ENCODE measurements around the gene USP49.

USP49 gene

DNA sequence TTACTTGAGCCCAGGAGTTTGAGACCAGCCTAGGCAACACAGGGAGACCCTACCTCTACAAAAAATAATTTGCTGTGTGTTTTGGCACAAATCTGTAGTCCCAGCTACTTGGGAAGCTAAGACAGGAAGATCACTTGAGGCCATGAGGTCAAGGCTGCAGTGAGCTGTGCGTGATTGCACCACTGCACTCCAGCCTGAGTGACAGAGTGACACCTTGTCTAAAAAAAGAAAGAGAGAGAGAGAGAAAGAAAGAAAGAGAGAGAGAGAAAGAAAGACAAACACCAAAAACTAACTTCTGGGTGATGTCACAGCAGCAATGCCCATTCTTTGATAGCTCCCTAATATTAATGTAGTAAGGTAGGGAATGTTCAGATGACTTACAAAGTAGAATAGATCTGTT, 20.4 kb downstream of the USP49 start:
- DNase-seq (ENCODE audit: low spot score): no peak

DNA sequence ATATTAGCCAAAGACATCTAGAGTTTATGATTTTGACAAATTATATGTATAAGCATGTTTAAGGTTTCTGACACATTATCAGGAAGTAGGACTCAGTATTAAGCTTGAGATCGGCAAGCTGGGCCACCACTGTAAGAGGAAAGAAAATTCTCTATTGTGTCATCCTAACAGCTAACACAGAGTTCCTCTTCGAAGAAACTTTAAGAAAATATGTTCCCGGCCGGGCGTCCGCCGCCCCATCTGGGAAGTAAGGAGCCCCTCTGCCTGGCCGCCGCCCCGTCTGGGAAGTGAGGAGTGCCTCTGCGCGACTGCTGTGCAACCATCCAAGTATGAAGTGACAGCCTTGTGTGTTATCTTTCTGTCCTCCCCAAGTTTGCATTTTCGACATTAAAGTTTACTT, 23.0 kb downstream of the USP49 start:
- DNase-seq (ENCODE audit: low spot score): no peak

DNA sequence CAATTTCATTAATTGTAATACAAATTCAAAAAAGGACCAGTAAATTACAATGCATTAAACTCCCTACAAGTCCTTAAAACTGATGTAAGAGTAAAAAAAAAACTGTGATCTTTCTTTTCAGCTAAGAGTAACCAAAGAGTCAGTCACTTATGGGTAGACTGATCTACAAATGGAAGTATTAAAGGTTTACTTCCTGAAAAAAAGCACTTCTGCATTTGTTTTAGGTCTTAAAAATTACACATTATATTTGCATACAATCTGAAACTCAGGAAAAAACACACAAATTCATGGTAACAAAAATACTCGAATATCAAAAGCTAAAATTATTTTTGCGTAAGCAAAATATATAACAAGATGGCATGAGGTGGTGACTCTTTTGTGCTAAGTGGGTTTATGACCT, 23.5 kb downstream of the USP49 start:
- DNase-seq (ENCODE audit: low spot score): no peak

DNA sequence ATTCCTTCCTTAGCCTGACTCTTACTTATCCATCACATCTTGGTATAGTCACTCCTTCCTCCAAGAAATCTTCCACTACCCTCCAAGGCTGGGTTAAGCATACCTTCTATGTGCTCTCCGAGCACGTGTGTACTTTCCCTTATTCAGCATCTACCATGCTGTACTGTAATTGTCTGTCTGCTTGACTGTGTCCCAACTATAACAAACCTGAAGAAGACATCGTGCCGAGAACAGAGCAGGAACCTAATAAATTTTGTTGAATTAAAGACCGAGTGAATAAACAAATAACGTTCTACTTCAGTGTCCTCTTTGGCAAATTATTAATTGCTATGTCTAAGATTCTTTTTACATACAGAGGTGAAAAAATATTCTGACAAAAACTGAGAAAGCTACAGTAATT, 35.8 kb downstream of the USP49 start:
- DNase-seq (ENCODE audit: low spot score): no peak

DNA sequence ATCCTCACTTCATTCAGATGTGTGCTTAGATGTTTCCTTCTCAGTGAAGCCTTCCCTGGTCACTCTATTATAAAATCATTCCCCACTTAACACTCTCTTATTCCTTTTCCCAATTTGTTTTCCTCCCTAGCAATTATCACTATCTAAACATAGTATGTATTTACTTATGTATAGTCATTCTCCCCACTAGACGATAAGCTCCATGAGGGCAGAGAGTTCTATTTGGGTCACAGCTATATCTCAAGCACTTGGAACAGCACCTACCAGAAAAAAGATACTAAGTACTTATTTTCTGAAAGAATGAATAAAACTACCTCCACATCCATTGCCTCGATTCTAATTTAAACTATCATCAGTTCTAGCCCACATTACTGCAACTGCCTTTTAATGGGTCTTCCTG, 36.5 kb downstream of the USP49 start:
- DNase-seq (ENCODE audit: low spot score): no peak

DNA sequence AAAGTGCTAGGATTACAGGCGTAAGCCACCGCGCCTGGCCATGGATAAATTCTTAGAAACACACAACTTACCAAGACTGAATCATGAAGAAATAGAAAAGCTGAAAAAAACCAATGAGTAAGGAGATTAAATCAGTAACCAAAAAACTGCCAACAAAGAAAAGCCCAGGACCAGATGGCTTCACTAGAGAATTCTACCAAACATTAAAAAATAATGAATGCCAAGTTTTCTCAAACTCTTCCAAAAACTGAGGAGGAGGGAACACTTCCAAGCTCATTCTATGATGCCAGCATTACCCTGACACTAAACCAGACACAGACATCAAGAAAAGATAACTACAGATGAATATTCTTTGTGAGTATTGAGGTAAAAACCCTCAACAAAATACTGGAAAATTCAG, 44.3 kb downstream of the USP49 start:
- no peak for DNase-seq (ENCODE audit: low spot score)

DNA sequence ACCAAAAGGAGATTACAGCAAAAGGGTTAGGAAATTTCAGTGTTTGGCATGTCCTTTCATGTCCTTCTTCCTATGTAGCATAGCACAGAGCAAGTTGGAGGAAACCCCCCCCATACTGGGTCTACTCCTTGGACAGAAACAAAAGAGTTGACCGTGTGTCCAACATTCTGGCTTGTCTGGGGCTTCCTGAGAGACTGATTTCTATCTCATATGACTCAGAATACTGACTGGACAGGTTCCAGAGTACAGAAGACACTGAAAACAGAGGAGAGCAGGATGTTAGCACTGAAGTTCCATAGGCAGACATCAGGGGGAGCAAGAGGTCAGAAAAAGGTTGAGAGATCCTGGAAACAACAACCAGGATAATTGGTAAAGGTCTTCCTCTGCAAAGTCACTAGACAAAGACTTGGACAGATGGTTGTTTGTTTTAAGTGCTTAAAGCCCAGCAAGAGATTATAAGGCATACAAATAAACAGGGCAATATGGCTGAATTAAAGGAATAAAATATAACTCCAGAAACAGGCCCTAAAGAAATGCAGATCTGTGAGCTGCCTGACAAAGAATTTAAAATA, 48.4 kb downstream of the USP49 start:
- DNase-seq (ENCODE audit: low spot score): peak; percentile 51

DNA sequence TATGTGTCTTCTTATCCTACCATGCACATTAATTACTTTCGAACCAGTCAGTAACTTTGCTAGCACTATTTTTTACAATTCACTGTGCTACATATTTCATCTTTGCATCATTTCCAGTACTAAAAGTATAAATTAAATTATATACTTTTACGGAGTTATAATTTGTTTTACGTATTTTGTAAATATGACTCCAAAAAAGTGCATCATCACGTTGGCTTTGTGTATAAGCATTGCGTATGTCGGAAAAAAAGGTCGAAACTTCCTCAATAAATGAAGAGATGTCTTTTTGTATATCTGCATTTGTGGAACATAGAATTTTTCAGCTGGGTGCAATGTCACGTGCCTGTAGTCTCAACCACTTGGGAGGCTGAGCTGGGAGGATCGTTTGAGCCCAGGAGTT, 52.0 kb downstream of the USP49 start:
- DNase-seq (ENCODE audit: low spot score): no peak

DNA sequence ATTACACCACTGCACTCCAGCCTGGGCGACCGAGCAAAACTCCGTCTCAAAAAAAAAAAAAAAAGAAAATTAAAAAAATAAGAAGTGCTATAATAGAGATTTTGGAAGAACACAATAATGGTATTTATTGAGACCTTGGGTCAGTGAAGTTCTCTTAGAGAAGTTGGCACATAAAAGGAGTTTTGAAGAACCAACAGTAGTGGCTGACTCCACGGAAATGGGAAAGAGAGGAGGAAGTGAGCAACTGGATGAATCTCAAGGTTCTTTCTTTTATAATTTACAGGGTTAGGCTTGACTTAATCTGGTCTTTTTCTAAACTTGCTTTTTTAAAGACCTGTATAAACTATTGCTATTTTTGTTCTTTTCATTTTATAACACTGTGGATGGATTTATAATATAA, 54.8 kb downstream of the USP49 start:
- DNase-seq (ENCODE audit: low spot score): no peak

DNA sequence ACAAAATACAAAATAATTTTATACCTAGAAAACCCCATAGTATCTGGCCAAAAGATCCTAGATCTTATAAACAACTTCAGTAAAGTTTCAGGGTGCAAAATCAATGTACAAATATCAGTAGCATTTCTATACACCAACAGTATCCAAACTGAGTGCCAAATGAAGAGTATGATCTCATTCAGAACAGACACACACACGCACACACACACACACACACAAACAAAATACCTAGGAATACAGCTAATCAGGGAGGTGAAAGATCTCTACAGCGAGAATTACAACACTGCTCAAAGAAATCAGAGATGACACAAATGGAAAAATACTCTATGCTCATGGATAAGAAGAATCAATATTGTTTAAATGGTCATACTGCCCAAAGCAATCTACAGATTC, 58.5 kb downstream of the USP49 start:
- no peak for DNase-seq (ENCODE audit: low spot score)

DNA sequence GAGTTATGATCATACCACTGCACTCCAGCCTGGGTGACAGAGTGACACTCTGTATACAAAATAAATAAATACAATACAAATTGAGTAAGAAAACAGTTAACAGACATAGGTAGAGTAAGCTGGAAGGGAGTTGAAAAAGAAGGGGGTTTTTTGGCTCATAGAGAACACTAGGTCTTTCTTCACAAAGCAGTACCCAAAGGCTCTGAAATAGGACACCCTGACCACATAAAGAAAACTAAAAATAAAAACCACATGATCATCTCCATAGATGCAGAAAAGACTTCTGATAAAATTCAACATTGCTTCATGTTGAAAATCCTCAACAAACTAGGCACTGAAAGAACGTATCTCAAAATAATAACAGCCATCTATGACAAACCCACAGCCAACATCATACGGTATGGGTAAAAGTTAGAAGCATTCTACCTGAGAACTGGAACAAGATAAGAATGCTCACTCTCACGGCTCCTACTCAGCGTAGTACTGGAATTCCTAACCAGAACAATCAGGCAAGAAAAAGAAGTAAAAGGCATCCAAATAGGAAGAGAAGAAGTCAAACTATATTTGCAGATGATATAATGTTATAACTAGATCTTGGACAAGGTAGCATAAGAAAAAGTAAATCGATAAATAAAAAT, 59.0 kb downstream of the USP49 start:
- DNase-seq (ENCODE audit: low spot score): no peak

DNA sequence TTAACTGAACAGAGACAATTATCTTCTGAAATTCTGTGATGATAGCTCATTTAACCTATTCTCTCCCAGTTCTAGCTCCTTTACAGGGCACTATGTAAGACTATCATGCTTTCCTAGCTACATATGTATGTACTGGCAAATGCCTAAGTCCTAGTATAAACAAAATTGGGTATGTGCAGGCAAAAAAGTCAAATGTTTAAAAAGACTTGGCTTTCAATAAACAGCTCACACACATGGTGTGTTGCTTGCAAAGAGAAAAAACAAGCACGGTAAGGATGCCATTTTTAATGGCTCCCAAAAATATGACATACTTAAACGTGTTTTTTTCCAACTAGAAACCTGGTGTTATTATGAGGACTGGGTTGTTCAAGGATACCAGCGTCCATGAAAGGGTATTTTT, 62.9 kb downstream of the USP49 start:
- no peak for DNase-seq (ENCODE audit: low spot score)

DNA sequence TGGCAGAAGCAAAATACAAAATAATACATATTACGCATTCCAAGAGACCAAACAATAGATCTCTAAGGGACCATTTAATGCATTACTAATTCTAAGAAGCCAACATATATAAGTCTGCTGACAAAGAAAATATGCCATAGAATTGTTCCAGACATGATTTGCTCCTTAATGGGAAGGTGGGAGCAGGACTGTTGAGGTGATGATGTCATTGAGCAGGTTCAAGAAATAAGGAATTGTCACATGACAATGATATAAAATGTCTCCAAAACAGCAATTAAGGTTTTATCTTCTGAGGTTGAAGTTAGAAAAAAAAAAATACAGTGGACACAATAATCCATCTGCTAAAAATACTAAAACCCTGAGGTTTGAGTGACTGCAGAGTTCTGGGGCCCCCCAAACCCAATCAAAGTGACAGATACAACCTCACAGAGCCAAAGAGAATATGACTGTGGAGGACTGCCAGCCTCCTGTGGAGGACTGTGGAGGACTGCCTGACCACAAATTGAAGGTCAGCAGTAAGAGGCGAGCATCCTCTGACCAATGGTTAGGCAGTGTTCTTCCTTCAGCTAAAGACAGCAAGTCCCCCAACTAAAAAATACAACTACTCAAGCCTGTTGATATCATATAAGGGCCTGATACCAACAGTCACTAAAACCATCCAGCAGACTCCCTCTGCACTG, 68.7 kb downstream of the USP49 start:
- no peak for DNase-seq (ENCODE audit: low spot score)

DNA sequence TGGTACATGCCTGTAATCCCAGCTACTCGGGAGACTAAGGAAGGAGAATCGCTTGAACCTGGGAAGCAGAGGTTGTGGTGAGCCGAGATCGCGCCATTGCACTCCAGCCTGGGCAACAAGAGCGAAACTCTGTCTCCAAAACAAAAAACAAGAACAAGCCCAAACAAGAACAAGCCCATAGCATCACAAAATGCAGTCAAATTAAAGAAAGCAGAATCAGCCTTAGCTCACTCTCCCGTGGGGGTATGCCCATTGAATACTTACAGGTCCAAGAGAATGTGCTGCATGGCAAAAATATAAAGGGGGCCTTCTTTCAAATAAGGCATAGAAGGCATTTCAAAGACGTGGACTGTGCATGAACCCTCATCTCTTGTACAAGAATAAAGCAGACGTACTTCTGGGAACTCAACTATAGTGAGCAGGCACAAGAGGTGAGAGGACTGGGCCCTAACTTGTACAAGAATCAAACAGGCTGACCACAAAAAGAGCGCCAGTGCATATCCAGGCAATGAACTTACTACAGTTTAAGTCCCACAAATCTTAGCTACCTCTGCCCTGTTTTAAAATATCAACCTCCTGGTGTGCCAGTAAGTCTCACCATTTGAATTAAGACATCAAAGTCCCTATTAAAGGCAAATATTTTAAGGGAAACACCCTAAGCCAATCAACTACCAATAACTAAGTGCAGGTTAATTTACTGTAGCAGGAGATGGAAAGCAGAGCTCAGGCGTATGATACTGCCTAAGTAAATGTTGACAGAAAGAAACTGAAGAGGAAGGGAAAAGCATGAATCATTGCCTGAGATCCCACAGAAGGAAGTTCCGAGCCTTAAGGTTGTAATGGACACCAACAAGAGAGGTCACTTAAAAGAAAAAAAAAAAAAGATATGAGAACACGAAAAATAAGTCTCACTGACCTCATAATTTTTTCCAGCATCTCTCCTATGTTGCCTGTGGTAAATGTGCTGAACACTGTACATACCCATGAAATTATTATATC, 70.3 kb downstream of the USP49 start:
- DNase-seq (ENCODE audit: low spot score): no peak

DNA sequence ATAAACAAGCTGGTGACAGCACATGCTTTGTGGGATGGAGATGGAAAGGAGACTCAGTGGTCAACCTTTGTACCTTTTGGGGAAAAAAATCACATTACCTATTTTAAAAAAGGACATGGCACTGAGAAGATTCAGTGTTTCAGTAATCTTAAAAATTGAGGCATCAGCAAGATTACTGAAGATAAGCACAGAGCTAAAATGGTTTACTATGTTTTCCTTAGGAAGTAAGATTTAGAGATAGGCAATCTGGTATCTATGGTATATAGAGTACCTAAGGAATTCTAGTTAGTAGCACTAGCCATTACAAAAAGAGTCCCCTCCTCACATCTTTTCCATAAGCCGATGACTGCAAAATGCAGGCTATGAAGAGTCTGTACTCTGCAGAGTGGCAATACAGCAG, 72.0 kb downstream of the USP49 start:
- DNase-seq (ENCODE audit: low spot score): no peak

DNA sequence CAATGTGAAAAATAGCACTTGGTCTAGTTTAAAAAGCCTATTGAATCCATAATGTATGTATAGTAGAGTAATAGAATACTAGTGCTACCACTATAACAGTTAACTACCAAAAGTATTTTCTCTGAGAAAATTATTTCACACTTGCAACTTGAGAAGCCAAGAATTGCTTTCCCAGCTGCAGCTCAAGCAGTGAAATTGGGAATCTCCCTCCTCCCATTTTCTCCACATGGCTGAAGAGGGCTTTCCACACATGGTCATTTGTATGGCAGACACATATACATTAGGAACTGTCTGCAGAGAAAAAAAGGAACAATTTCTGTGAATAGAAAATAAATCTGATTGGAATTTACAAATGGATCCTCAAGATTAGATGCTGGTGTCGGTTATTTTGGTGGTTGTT, 73.2 kb downstream of the USP49 start:
- no peak for DNase-seq (ENCODE audit: low spot score)

DNA sequence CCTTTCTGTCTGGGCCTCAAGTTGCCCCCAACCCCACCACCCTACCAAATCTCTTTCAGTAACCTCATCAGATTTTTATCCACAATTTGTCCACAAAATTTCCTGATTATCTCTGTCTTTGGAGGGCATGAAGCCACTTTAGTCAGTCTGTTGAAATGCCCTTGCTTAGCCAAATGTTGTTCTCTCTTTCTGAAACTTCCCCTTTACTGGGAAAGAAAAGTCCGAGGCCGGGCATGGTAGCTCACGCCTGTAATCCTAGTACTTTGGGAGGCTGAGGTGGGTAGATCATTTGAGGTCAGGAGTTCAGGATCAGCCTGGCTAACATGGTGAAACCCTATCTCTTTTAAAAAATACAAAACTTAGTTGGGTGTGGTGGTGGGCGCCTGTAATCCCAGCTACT, 73.9 kb downstream of the USP49 start:
- no peak for DNase-seq (ENCODE audit: low spot score)

DNA sequence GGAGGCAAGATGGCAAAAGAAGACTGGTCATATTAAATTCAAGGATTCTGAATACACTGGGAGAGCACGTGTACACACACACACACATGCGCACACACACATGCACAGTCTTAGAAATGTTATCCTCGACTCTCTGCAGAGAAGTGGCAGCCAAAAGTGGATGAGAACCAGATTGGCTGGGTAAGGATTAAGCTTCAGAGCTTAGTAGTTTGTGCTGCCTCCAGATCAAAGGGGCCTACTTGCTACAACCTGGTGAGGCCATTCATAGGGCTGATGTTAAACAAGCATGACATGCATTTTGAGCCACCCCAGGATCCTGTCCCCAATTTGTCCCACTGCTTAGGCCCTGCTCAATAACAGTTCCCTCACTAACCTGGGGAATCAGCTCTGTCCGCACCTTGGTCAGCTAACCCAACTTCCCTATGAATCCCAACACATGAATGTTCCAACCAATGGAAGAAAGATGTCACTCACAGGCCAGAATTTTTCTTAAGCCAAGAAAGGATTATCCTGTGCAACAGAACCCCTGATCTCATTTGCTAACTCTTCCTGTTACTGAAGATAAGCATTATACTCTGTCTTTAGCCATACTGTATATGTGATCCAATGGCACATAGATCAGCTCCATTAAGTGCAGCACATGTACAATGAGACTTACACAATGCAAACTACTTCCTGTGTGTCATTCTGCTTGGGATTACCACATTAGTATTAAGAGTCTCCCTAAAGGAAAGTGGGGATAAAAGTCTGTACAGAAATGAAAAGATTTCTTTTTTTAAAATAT, 76.7 kb downstream of the USP49 start:
- no peak for DNase-seq (ENCODE audit: low spot score)

DNA sequence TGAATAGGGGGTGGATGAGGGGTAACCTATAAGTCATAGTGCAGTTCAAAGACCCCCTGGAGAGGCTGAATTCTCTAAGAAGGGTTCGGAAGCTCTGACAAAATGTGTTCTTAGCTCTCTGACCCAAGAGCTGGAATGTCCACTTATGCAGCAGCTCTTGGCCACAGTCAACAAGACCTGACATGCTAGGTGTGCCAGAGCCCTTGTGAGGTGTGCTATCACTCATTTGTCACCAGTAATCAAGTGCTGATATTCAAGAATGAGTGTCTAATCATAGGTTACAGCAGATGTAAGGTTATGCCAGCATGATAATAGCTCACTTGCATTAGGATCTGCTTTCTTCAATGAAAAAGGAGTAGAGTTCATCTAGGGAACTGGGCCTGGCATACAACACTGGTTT, 79.6 kb downstream of the USP49 start:
- no peak for DNase-seq (ENCODE audit: low spot score)

DNA sequence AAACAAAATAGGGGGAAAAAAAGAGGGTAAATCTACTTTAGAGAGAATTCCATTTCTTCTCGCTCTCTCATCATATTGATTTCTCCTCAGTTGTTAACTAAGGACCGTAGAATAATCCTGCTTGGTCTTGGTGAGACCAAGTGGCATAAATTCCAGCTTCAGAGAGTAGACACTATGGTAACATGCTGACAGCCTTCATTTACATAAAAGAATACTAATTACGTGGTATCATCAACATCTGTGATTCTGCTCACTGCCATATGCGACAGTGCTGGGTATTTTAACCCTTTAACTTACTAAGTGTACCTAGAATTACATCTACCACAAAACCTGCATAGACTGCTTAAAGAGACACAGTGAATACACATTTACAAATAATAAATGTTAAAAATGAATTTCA, 80.5 kb downstream of the USP49 start:
- DNase-seq (ENCODE audit: low spot score): no peak

DNA sequence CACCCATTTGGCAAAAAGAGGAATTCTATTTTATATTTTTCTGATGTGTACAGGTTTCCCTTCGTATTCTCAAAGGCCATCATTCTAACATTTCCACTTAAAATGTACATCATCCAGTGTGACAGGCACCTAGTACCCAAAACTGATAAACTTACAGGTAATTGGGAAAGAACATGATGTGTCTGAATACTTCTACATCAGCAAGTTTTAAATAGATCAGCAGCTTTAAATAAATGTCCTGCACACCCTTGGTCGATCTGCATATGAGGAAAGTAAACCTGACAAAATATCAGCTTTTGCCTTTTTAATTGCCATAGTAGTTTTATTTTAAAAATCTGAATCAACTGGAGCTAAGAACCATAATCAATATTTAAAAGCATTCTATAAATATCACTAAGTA, 81.2 kb downstream of the USP49 start:
- DNase-seq (ENCODE audit: low spot score): no peak

DNA sequence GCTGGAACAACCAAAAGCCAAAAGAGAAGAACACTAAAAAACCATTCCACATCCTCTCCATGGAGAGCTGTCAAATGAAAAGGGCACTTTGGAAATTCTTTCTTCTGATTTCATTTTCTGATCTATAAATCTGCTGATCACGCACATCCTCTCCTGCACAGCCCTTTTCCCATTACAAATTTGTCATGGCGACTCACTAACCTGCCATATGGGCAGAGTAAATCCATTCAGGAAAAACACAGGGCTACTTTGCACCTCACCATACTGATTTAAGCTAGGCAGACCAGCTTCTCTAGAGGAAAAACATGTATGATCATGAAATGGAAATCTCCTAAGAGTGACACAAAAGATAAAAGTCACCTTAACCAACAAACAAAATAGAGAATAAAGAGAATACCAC, 81.7 kb downstream of the USP49 start:
- DNase-seq (ENCODE audit: low spot score): no peak
